ENCODE results near the gene KNTC1. TPM values are rescaled to one million over a fixed set of nuclear protein-coding genes. Genes with fewer than 3 reads are reported as not detected.
"Not testable (repeated sequence)": the region's sequence is repeated elsewhere in the genome, so short reads cannot be mapped to it uniquely, and the experiment has no call there.

Gene KNTC1
- polyA plus RNA-seq, 4 donors, result 28.1 to 56.4 (median 43.1) TPM

- no peak for DNase-seq (ENCODE audit: low read depth in 4 of 4, low spot score in 2 of 4)
Observed at GRCh38 chr12:122544537-122544936, 17.5 kb downstream of the KNTC1 start.

GRCh38 chr12:122545855-122546254 lies 18.8 kb downstream of the KNTC1 start:
- DNase-seq (ENCODE audit: low read depth in 4 of 4, low spot score in 2 of 4), result no peak

GRCh38 chr12:122547330-122547729 lies 20.3 kb downstream of the KNTC1 start:
- DNase-seq (ENCODE audit: low read depth in 4 of 4, low spot score in 2 of 4), result no peak

GRCh38 chr12:122558745-122559641 lies 31.9 kb downstream of the KNTC1 start:
- DNase-seq (ENCODE audit: low read depth in 4 of 4, low spot score in 2 of 4), result no peak

- DNase-seq (ENCODE audit: low read depth in 4 of 4, low spot score in 2 of 4), result no peak
Observed at GRCh38 chr12:122560138-122560537, 33.1 kb downstream of the KNTC1 start.

- DNase-seq (ENCODE audit: low read depth in 4 of 4, low spot score in 2 of 4), result no peak
Observed at GRCh38 chr12:122563361-122563760, 36.3 kb downstream of the KNTC1 start.

- DNase-seq (ENCODE audit: low read depth in 4 of 4, low spot score in 2 of 4), result not testable (repeated sequence)
Observed at GRCh38 chr12:122566816-122567215, 39.8 kb downstream of the KNTC1 start.

GRCh38 chr12:122569288-122569687 lies 42.2 kb downstream of the KNTC1 start:
- DNase-seq (ENCODE audit: low read depth in 4 of 4, low spot score in 2 of 4), result no peak

GRCh38 chr12:122570006-122570405 lies 43.0 kb downstream of the KNTC1 start:
- not testable (repeated sequence) for DNase-seq (ENCODE audit: low read depth in 4 of 4, low spot score in 2 of 4)

GRCh38 chr12:122571821-122572220 lies 44.8 kb downstream of the KNTC1 start:
- no peak for DNase-seq (ENCODE audit: low read depth in 4 of 4, low spot score in 2 of 4)

- DNase-seq (ENCODE audit: low read depth in 4 of 4, low spot score in 2 of 4), result not testable (repeated sequence)
Observed at GRCh38 chr12:122583294-122583693, 56.2 kb downstream of the KNTC1 start.

- DNase-seq (ENCODE audit: low read depth in 4 of 4, low spot score in 2 of 4), result no peak
Observed at GRCh38 chr12:122584177-122584863, 57.3 kb downstream of the KNTC1 start.

GRCh38 chr12:122590990-122591389 lies 63.9 kb downstream of the KNTC1 start:
- DNase-seq (ENCODE audit: low read depth in 4 of 4, low spot score in 2 of 4), result no peak

GRCh38 chr12:122591966-122592365 lies 64.9 kb downstream of the KNTC1 start:
- not testable (repeated sequence) for DNase-seq (ENCODE audit: low read depth in 4 of 4, low spot score in 2 of 4)

- not testable (repeated sequence) for DNase-seq (ENCODE audit: low read depth in 4 of 4, low spot score in 2 of 4)
Observed at GRCh38 chr12:122592543-122592942, 65.5 kb downstream of the KNTC1 start.

GRCh38 chr12:122593910-122594309 lies 66.9 kb downstream of the KNTC1 start:
- DNase-seq (ENCODE audit: low read depth in 4 of 4, low spot score in 2 of 4), result no peak

GRCh38 chr12:122596838-122597237 lies 69.8 kb downstream of the KNTC1 start:
- no peak for DNase-seq (ENCODE audit: low read depth in 4 of 4, low spot score in 2 of 4)

GRCh38 chr12:122602456-122602855 lies 75.4 kb downstream of the KNTC1 start:
- no peak for DNase-seq (ENCODE audit: low read depth in 4 of 4, low spot score in 2 of 4)

- no peak for DNase-seq (ENCODE audit: low read depth in 4 of 4, low spot score in 2 of 4)
Observed at GRCh38 chr12:122604993-122605392, 77.9 kb downstream of the KNTC1 start.

GRCh38 chr12:122609732-122610131 lies 82.7 kb downstream of the KNTC1 start:
- DNase-seq (ENCODE audit: low read depth in 4 of 4, low spot score in 2 of 4), result no peak

GRCh38 chr12:122610207-122610606 lies 83.2 kb downstream of the KNTC1 start:
- no peak for DNase-seq (ENCODE audit: low read depth in 4 of 4, low spot score in 2 of 4)

GRCh38 chr12:122610911-122611310 lies 83.9 kb downstream of the KNTC1 start:
- DNase-seq (ENCODE audit: low read depth in 4 of 4, low spot score in 2 of 4), result no peak

Measured in left renal cortex interstitium (tissue), 4 donors.